HG03520 (cell line): Measurements from ENCODE around the gene CAPN5.

Source experiments
- ATAC-seq: cut with Tn5 transposase; IDR thresholded peaks from one replicate; pipeline ENCODE4 v1.9.1; 2021; ENCODE audit warnings: mild to moderate bottlenecking, moderate library complexity; ENCODE audit not compliant: unreplicated experiment

The CAPN5 gene

GRCh38 chr11:77165066-77165465 lies 98.3 kb downstream of the CAPN5 start:
- ATAC-seq, result no peak

- ATAC-seq, result no peak
Observed at GRCh38 chr11:77166021-77166420, 99.2 kb downstream of the CAPN5 start.

DNA sequence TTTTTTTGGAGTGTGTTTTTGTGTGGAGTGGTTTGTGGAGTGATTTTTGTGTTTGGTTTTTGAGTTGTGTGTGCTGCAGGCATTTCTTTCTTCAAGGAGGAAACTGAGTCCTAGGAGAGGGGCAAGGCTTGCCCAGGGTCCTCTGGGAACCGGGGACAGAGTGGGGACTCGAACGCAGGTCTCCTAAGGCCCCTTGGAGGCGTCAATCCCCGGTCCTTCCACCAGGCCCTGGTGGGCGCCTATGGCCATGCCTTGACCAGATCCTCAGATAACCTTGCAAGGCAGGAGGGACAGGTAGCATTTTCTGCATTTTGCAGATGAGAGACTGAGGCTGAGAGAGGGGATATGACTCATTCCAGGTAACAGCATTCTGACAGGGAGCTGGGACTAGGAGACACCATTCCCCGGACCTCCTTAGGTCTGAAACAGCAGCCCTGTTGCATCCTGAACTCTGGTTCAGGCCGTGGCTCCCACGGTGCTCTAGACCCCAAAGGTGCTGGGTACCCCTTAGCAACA lies 100.4 kb downstream of the CAPN5 start:
- ATAC-seq, result no peak

DNA sequence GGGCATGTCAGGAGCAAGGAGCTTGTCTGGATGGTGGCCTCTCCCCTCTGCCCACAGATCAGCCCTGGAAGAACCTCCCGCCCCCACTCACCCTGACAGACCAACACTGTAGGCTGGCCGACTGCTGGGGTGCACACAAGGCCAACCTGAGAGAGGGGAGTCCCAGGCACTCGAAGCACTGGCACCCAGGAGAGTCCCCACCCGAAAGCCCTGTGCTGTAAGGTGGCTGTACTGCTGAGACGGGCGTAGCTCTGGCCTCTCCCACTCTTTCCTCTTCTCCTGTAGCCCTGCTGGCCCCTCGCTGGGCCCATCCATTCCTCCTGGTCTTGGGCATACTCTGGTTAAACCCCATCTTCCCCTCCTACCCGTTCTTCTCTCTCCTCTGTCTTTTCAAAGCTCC lies 101.0 kb downstream of the CAPN5 start:
- no peak for ATAC-seq

GRCh38 chr11:77170107-77170506 lies 103.3 kb downstream of the CAPN5 start:
- ATAC-seq, result no peak

DNA sequence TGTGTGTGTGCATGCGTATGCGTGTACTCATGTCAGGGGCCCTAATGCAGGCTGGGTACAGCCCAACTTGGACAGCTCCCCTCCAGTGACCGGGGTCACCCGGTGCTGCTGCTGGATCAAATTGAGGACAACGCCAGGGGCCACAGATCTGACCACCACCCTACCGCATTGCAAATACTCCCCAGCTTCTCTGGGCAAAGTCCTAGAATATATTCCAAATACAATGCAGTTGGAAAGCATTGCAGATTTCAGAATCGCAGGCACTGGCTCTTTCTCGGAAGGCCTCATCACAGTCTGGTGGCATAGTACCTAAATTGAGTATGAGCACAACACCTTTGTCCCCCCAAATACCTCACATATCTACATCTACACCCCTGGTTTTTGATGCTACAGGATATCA lies 104.5 kb downstream of the CAPN5 start:
- no peak for ATAC-seq

- no peak for ATAC-seq
Observed at GRCh38 chr11:77171885-77172665, 105.3 kb downstream of the CAPN5 start.

GRCh38 chr11:77172666-77172982 lies 105.9 kb downstream of the CAPN5 start:
- no peak for ATAC-seq

GRCh38 chr11:77173494-77173893 lies 106.7 kb downstream of the CAPN5 start:
- no peak for ATAC-seq

DNA sequence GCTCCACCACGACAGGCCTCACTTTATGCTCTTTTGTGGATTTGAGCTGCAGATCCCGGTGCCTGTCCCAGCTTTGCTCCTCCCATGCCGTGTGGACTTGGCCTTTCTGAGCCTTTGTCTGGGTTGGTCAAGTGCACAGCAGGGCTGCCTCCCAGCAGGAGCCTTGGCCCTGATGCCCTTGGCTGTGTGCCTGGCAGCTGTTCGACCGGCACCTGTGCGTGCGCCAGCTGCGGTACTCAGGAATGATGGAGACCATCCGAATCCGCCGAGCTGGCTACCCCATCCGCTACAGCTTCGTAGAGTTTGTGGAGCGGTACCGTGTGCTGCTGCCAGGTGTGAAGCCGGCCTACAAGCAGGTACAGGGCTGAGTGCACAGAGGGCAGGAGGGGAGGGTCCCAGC lies 107.8 kb downstream of the CAPN5 start:
- ATAC-seq, result no peak

DNA sequence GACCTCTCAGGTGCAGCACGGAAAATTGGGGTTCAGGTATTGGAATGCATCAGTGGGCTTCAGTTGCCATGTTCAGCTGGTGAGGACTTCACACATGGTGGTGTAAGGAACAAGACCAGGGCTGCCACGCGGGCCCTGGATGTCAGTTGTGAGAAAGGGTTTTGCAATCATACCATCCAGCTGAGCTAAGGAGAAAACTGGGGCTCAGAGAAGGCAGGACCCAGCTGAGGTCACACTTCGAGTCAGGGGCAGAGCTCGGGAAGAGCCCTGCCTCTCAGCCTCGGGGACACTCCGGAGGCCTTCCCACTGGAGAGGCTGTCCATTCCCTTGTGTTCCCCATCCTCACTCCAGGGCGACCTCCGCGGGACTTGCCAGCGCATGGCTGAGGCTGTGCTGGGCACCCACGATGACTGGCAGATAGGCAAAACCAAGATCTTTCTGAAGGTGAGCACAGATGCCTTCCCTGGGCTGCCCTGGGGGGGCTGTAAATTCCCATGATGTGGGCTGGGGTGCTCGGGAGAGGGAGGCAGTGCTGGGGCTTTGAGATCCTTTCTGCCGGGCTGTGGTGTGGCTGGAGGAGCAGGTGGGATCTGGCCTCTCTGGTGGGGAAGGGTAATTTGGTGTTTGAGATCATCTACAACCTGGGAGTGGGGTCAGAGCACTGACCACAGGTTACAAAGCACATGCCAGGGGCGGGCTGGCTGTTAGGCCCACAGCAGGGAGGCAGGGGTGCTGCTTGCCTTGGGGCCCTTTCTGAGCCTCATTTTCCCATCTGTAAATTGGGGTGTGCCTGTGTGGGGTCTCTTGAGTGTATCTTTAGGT lies 108.5 kb downstream of the CAPN5 start:
- no peak for ATAC-seq
